Stimulated activated CD4-positive, alpha-beta T cell treated with anti-CD3 and anti-CD28 coated beads, TNF-alpha, amount 100 ng/mL, for 1 hour (primary cell): ENCODE data around the gene KLC3.
"Not testable (repeated sequence)": the region's sequence is repeated elsewhere in the genome, so short reads cannot be mapped to it uniquely, and the experiment has no call there.

Experiments used
- DNase-seq, 3 donors: peaks; one replicate each; pipeline ENCODE4 v3.0.0-alpha.2; 2020; ENCODE audit warnings: low read depth in 3 of 3, low spot score in 1 of 3

Gene KLC3

GRCh38 chr19:45340232-45340898 is at the start of gene KLC3:
Gene KLC3, plus strand, starts transcription at chr19:45340750. Its CDS starts 4,792 bp downstream, at chr19:45345542.
- peak in 1 of 3 donors; percentile 29 for DNase-seq

DNA sequence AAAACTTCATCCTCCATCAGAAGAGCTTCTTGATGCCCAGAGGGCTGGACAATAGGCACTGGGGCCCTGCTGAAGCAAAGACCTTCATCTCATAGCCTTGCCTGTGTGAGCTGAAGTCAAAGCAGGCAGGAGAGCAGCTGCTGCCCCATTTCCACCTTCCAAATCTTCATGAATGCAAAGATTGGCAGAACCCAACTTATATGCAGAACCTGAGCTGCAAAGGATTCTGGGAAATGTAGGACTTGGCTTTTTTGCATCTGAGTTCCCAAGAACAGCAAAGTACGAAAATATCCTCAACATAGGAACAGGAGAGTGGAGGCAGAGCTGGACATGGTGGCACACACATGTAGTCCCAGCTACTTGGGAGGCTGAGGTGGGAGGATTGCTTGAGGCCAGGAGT is 48.7 kb upstream of the KLC3 start:
- no peak for DNase-seq

DNA sequence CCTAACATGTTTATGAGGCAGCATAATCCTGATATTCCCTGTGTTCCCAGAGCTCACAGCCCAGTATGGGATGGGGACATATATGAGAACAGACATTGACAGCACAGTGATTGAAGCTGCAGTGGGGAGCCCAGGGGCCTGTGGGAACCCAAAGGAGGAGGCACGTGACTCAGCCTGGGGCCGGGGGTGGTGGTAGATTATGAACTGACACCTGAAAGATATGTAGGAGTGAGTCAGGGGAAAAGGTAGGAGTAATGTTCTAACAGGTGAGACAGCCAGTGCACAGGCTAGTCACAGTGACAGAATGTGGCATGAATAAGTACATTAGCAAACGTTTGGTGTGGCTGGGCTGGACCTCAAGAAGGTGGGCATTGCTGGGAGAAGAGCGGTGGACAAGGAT is 46.9 kb upstream of the KLC3 start:
- DNase-seq = no peak

DNA sequence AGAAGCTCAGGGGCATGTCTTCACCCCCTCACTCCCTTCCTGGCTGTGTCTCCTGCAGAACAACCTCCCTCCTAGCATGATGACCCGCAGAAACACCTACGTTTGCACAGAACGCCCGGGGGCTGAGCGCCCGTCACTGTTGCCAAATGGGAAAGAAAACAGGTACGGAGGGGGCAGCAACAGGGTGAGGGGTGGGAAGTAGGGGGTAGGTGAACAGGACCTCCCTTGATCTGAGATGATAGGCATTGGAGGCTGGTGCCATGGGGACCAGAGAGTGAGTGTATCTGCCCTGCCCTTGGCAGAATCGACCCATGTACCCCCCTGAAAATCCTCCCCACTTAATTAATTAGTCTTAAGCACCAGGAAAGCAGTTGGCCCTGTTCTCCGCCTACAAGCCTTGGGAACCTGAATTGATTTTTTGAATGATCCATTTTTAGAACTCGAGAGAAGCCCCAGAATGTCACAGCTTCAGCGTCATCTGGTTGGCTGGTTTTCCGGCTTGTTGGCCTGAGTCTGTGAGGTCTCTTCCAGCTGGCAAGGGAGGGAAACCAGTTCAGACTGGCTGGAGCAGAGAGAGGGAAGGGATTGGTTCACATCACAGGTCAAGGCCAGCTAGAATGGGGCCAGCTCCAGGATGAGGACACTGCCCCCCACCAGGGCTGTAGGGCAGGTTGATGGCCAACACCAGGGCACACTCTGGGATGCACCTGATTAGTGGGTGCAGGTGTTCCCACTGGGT is 46.1 kb upstream of the KLC3 start:
- DNase-seq = no peak

DNA sequence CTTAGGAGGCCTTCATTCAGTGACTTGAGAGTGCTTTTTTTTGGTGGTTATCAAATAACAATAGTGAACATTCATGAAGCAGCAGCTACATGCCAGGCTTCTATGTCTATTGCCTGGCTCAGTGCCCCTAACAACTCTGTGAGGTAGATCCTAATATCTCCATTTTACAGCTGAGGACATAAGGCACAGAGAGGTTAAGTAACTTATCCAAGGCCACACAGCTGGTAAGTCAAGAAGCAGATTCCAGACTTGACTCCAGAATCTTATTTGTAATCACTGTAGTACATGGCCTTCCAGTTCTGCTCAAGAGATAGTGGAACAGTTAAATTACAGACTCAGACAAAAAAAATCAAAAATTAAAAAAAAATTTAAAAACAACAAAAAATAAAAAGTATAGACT is 44.7 kb upstream of the KLC3 start:
- DNase-seq = no peak

DNA sequence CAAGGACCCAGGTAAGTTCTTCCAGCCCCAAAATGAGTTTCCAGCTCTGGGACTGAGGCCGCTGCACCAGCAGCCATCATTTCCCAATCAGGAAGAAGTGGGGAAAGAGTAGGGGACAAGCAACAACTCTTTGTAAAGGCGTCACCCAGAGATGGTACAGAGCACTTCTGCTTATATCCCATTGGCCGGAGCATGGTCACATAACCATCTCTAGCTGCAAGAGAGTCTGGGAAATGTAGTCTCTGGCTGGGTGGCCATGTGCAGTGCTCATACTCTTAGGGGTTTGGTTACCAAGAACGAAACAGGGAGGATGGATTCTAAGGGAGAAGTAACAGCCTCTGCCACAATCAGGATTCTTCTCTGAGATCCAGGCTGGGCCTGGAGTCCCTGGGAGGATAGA is 44.2 kb upstream of the KLC3 start:
- no peak for DNase-seq

- no peak for DNase-seq
Observed at GRCh38 chr19:45297674-45298073, 42.9 kb upstream of the KLC3 start.

GRCh38 chr19:45298264-45298663 is 42.3 kb upstream of the KLC3 start:
- DNase-seq = no peak

GRCh38 chr19:45299719-45300118 is 40.8 kb upstream of the KLC3 start:
- DNase-seq = no peak

DNA sequence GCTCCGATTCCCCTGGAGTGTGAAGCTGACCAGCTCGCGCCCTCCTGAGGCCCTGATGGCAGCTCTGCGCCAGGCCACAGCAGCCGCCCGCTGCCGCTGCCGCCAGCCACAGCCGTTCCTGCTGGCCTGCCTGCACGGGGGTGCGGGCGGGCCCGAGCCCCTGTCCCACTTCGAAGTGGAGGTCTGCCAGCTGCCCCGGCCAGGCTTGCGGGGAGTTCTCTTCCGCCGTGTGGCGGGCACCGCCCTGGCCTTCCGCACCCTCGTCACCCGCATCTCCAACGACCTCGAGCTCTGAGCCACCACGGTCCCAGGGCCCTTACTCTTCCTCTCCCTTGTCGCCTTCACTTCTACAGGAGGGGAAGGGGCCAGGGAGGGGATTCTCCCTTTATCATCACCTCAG is 38.1 kb upstream of the KLC3 start:
- no peak for DNase-seq

GRCh38 chr19:45303269-45304060 is 37.1 kb upstream of the KLC3 start:
- DNase-seq = no peak

GRCh38 chr19:45304141-45304926 is 36.2 kb upstream of the KLC3 start:
- DNase-seq = no peak

GRCh38 chr19:45305007-45305406 is 35.5 kb upstream of the KLC3 start:
- no peak for DNase-seq

DNA sequence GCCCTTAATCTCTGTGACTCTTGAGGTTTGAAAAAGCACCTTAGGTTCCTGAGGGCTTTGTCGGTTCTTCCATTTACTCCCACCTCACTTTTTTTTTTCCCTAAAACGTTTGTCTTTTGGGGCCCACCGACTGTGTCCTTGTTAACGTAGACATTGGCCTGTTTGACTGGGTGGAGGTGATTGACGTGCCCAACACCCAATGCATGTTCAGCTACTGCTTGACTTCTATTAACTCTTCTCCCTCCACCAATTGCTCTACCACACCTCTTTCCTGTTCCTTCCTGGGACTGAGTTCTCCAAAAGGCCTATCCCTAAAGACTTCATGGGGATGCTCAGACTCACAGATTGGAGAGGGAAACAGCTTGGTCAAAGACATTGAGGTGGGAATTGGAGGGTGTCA is 35.1 kb upstream of the KLC3 start:
- DNase-seq = no peak

GRCh38 chr19:45306040-45306439 is 34.5 kb upstream of the KLC3 start:
- no peak for DNase-seq

DNA sequence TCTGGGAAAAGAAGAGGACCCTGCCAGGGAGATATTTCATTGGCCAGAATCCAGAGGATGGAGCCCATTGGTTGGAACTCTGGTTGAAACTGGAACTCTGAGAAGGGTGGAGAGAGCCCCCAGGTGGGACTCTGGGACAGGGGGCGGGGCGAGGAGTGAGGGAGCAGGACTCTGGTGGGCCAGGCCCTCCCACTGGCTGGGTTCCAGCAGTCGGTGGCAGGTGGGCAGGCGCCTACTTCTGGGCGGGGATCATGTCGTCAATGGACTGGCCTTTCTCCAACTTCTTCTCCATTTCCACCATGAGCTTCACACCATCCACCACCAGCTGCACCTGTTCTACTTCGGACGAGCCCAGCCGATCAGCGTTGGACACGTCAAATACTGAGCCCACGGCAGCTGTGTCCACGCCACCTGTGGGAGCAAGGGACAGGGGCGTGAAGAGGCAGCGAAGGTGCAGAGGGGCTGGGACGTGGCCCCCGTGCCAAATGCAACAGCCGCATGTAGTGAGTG is 34.0 kb upstream of the KLC3 start:
- DNase-seq = no peak

- no peak for DNase-seq
Observed at GRCh38 chr19:45307361-45307760, 33.2 kb upstream of the KLC3 start.

GRCh38 chr19:45309322-45309721 is 31.2 kb upstream of the KLC3 start:
- DNase-seq = not testable (repeated sequence)

GRCh38 chr19:45311621-45312020 is 28.9 kb upstream of the KLC3 start:
- DNase-seq = no peak

GRCh38 chr19:45312285-45312684 is 28.3 kb upstream of the KLC3 start:
- not testable (repeated sequence) for DNase-seq

DNA sequence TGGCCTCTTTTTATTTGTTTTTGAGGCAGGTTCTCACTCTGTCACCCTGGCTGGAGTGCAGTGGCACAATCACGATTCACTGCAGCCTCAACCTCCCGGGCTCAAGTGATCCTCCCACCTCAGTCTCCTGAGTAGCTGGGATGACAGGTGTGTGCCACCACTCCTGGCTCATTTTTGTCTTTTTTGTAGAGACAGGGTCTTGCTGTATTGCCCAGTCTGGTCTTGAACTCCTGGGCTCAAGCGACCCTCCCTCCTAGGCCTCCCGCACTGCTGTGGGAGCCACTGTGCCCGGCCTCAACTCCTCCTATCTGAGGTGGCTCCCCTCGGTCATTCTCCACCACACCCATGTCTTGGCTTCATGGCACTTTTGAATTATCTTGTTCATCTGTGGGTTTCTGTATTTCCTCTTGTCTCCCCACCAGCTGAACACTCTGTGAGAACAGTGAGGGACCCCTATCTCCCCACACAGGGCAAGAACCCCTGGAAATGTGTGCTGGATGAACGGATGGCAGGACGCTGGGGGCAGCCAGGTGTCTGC is 25.8 kb upstream of the KLC3 start:
- DNase-seq = no peak
